OCI-LY3 (cell line): ENCODE measurements around the gene IGBP1.
A peak's percentile ranks its signal among the peaks of the same experiment; 100 is the strongest.
"Not testable (repeated sequence)": the region's sequence is repeated elsewhere in the genome, so short reads cannot be mapped to it uniquely, and the experiment has no call there.

Experiments used
- H2AFZ ChIP-seq: fragments of 200-600, 300-600 bp; shearing (Covaris generic); 2 replicates; pipeline ENCODE4 v1.6.0; 2014; ENCODE audit warnings: antibody characterized with exemption, low read depth, low read length
- H3K27ac ChIP-seq: fragments of 200-600, 300-600 bp; sonication (generic); 2 replicates; pipeline ENCODE4 v1.5.1; 2014; ENCODE audit warnings: mild to moderate bottlenecking, low read length, moderate library complexity, mixed read lengths
- H3K27me3 ChIP-seq: fragments of 200-600, 300-600 bp; sonication (generic); 2 replicates; pipeline ENCODE4 v1.6.1; 2014; ENCODE audit warnings: low read depth, low read length, mixed read lengths
- H3K36me3 ChIP-seq: fragments of 200-600, 300-600 bp; sonication (generic); replicated peaks from 2 replicates; pipeline ENCODE3; 2014; ENCODE audit warnings: low read depth, low read length, mixed read lengths
- H3K4me1 ChIP-seq: fragments of 300-600, 200-600 bp; sonication (generic); 2 replicates; pipeline ENCODE4 v1.6.1; 2014; ENCODE audit warnings: low read length, mixed read lengths
- H3K4me2 ChIP-seq: fragments of 200-600, 300-600 bp; sonication (generic); 2 replicates; pipeline ENCODE4 v1.6.1; 2014; ENCODE audit warnings: low read length, mixed read lengths
- H3K4me3 ChIP-seq: fragments of 300-600, 200-600 bp; sonication (generic); 2 replicates; pipeline ENCODE4 v1.5.1; 2014; ENCODE audit warnings: antibody characterized with exemption, mild to moderate bottlenecking, low read length, moderate library complexity
- H3K79me2 ChIP-seq: fragments of 300-600, 200-600 bp; shearing (Covaris generic); 2 replicates; pipeline ENCODE4 v1.6.1; 2014; ENCODE audit warnings: mild to moderate bottlenecking, low read length, mixed read lengths
- H3K9ac ChIP-seq: fragments of 300-600, 200-600 bp; shearing (Covaris generic); 2 replicates; pipeline ENCODE4 v1.6.0; 2014; ENCODE audit warnings: mild to moderate bottlenecking, low read length, moderate library complexity
- H3K9me3 ChIP-seq: fragments of 200-600, 300-600 bp; shearing (Covaris generic); 2 replicates; pipeline ENCODE4 v1.6.1; 2014; ENCODE audit warnings: low read length, mixed read lengths; ENCODE audit not compliant: insufficient read depth
- H4K20me1 ChIP-seq: fragments of 200-600, 300-600 bp; sonication (generic); 2 replicates; pipeline ENCODE4 v1.6.1; 2016; ENCODE audit warnings: low read length, mixed read lengths; ENCODE audit not compliant: insufficient read depth
- CTCF ChIP-seq: fragments of 200-600, 300-600 bp; sonication (generic); IDR thresholded peaks from 2 replicates; pipeline ENCODE4 v1.5.1; 2014; ENCODE audit warnings: antibody characterized with exemption, low read length, low read depth
- EZH2phosphoT487 ChIP-seq: fragments of 200-600 bp; shearing (Covaris generic); IDR thresholded peaks from 2 replicates; pipeline ENCODE4 v1.6.1; 2018; ENCODE audit warnings: antibody characterized with exemption, mixed run types, low read depth

IGBP1 gene

GRCh38 chrX:70190225-70190624 is 57.0 kb downstream of the IGBP1 start:
- H3K4me1 ChIP-seq: no peaks in the 10 kb centered on the region
- H3K4me2 ChIP-seq: no peak overlapping the region
- no peaks in the 10 kb centered on the region for H4K20me1 ChIP-seq
- no peaks in the 10 kb centered on the region for H3K27me3 ChIP-seq
- no peaks in the 10 kb centered on the region for H3K36me3 ChIP-seq
- no peak overlapping the region for H3K9ac ChIP-seq
- no peaks in the 10 kb centered on the region for H3K9me3 ChIP-seq
- no peak overlapping the region for H2AFZ ChIP-seq
- no peak overlapping the region for H3K27ac ChIP-seq
- H3K79me2 ChIP-seq: no peaks in the 10 kb centered on the region
- no peak overlapping the region for H3K4me3 ChIP-seq
- TF ChIP-seq CTCF (no peak), EZH2phosphoT487 (no peak)

- Histone ChIP-seq H4K20me1 (no peaks in the 10 kb centered on the region), H3K79me2 (no peaks in the 10 kb centered on the region), H2AFZ (peak overlapping the region; percentile 75; the same call in 1 of the 2 replicates), H3K4me3 (peak overlapping the region; percentile 55), H3K27me3 (no peaks in the 10 kb centered on the region), H3K36me3 (no peaks in the 10 kb centered on the region), H3K27ac (no peak overlapping the region), H3K9me3 (no peaks in the 10 kb centered on the region), H3K9ac (no peak overlapping the region), H3K4me1 (no peaks in the 10 kb centered on the region), H3K4me2 (peak overlapping the region; percentile 65)
- TF ChIP-seq EZH2phosphoT487: no peak
- peak; percentile 73 for TF ChIP-seq CTCF
These were observed 63.9 kb downstream of the IGBP1 start for GRCh38 chrX:70196961-70197720.

- Histone ChIP-seq H2AFZ (no peak overlapping the region), H3K4me2 (no peak overlapping the region), H3K9me3 (no peaks in the 10 kb centered on the region), H3K27ac (no peak overlapping the region), H3K36me3 (no peaks in the 10 kb centered on the region), H4K20me1 (no peaks in the 10 kb centered on the region), H3K9ac (no peak overlapping the region), H3K4me3 (no peak overlapping the region), H3K27me3 (no peaks in the 10 kb centered on the region), H3K4me1 (no peaks in the 10 kb centered on the region), H3K79me2 (no peaks in the 10 kb centered on the region)
- TF ChIP-seq EZH2phosphoT487: no peak
- TF ChIP-seq CTCF: no peak
These were observed 68.5 kb downstream of the IGBP1 start for GRCh38 chrX:70201732-70202131.

GRCh38 chrX:70208479-70208878 is 75.2 kb downstream of the IGBP1 start:
- H2AFZ ChIP-seq: no peak overlapping the region
- no peaks in the 10 kb centered on the region for H3K9me3 ChIP-seq
- no peak overlapping the region for H3K4me3 ChIP-seq
- H4K20me1 ChIP-seq: no peaks in the 10 kb centered on the region
- H3K27ac ChIP-seq: no peak overlapping the region
- H3K79me2 ChIP-seq: no peaks in the 10 kb centered on the region
- H3K9ac ChIP-seq: no peak overlapping the region
- no peaks in the 10 kb centered on the region for H3K36me3 ChIP-seq
- TF ChIP-seq EZH2phosphoT487 (no peak), CTCF (no peak)
- H3K4me2 ChIP-seq: no peak overlapping the region
- no peaks in the 10 kb centered on the region for H3K27me3 ChIP-seq
- H3K4me1 ChIP-seq: no peaks in the 10 kb centered on the region

GRCh38 chrX:70209570-70209969 is 76.3 kb downstream of the IGBP1 start:
- not testable (repeated sequence) for H3K9ac ChIP-seq, H3K27ac ChIP-seq, H3K36me3 ChIP-seq, H3K27me3 ChIP-seq, H2AFZ ChIP-seq, H3K79me2 ChIP-seq, H3K4me2 ChIP-seq, H3K4me1 ChIP-seq, H3K4me3 ChIP-seq, H3K9me3 ChIP-seq, H4K20me1 ChIP-seq
